ENCODE measurements around the gene NUDT1.

DNA sequence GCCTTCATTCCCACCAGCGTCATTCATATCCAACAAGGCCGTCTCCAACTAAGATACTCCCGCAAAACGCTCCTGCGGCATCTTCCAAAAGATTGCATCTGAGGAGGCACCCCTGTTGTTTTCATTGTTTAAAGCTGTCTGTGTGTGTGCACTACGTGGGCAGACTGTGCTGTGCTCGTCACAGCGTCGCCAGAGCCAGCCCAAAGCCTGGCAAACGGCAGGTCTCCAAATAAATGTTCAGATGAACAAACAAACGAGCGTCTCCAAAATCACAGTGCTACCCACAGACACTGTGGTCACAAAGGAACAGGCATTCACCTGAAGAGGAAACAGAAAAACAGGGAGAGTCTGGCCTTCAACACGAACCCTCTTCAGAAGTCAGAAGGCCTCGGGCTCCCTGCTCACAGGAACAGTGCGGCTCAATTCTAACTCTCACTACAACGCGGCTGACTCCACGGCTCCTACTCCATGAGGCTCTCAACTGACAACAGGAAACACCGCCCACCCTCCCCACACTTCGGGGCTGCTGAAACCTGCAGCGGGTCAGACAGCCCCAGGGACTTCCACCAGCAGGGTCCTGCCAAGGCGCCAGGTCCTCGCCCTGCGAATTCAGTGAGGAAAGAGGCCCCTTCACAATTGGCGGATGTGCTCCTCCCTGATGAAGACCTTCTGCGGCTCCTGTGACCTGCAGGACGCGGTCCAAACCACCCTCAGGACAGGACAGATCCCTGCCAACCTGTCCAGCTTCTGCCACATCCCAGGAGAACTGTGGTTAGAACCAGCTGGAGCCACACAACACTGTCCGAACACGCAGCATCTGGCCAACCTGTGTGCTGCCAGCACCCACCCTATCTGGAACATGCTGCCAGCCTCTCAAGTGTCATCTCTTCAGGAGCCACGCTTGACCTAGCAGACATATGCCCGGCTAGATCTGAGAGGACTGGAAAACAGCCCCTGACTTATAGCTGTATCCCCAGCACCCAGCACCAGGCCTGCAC, 45.3 kb upstream of the NUDT1 start:
- TF ChIP-seq POLR2A (IDR thresholded peaks at IDR 0.05) (no peak), EP300 (IDR thresholded peaks at IDR 0.05) (no peak)
- TF ChIP-seq, protein P1, sequence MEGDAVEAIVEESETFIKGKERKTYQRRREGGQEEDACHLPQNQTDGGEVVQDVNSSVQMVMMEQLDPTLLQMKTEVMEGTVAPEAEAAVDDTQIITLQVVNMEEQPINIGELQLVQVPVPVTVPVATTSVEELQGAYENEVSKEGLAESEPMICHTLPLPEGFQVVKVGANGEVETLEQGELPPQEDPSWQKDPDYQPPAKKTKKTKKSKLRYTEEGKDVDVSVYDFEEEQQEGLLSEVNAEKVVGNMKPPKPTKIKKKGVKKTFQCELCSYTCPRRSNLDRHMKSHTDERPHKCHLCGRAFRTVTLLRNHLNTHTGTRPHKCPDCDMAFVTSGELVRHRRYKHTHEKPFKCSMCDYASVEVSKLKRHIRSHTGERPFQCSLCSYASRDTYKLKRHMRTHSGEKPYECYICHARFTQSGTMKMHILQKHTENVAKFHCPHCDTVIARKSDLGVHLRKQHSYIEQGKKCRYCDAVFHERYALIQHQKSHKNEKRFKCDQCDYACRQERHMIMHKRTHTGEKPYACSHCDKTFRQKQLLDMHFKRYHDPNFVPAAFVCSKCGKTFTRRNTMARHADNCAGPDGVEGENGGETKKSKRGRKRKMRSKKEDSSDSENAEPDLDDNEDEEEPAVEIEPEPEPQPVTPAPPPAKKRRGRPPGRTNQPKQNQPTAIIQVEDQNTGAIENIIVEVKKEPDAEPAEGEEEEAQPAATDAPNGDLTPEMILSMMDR (IDR thresholded peaks at IDR 0.05), result no peak
